Psoas muscle (tissue), 8 donors: ENCODE data around the gene DNAL4. TPM values are rescaled to one million over a fixed set of nuclear protein-coding genes. Genes with fewer than 3 reads are reported as not detected.
A peak's percentile ranks its signal among the peaks of the same experiment; 100 is the strongest.

Experiments used
- ATAC-seq, 4 donors: fragments of 200-7000 bp; cut with Tn5 transposase; one replicate each; pipeline ENCODE4 v1.9.1; 2020; ENCODE audit warnings: moderate library complexity in 3 of 4, mild to moderate bottlenecking in 2 of 4
- DNase-seq, 2 donors: peaks; one replicate each; pipeline ENCODE4 v3.0.0-alpha.2; 2020
- H3K27ac ChIP-seq: fragments of 200-600 bp; one replicate; pipeline ENCODE4 v1.8.0; 2022
- H3K27me3 ChIP-seq, 3 donors: fragments of 200-600 bp in 1 of 3; one replicate each; pipeline versions ENCODE4 v1.6.1 to v1.8.0; 2013 to 2022; ENCODE audit warnings: low read length in 2 of 3, mild to moderate bottlenecking in 2 of 3, moderate library complexity in 1 of 3; ENCODE audit not compliant: insufficient read depth in 3 of 3
- H3K36me3 ChIP-seq, 2 donors: fragments of 200-600 bp in 1 of 2; one replicate each; pipeline versions ENCODE4 v1.6.1 to v1.8.0; 2013 to 2022; ENCODE audit warnings: low read depth in 1 of 2, mild to moderate bottlenecking in 1 of 2, moderate library complexity in 1 of 2; ENCODE audit not compliant: insufficient read depth in 1 of 2
- H3K4me1 ChIP-seq: fragments of 200-600 bp; one replicate; pipeline ENCODE4 v1.8.0; 2022
- H3K4me3 ChIP-seq: fragments of 200-600 bp; one replicate; pipeline ENCODE4 v1.8.0; 2022; ENCODE audit warnings: mild to moderate bottlenecking
- H3K9me3 ChIP-seq: fragments of 200-600 bp; one replicate; pipeline ENCODE4 v1.8.0; 2022
- CTCF ChIP-seq: fragments of 200-600 bp; IDR thresholded peaks from one replicate; pipeline ENCODE4 v1.8.0; 2022; ENCODE audit warnings: antibody characterized with exemption
- WGBS, 3 donors: extraction: QIAGEN DNeasy Blood & Tissue Kit; methylation state at CpG; one replicate each; pipeline versions ENCODE4 v1.1.6 to v1.1.7; 2013; 5-methylcytosine and 5-hydroxymethylcytosine counted together
- intact Hi-C, 2 donors: fragments of 100-400 bp; cut with DNase I; formaldehyde crosslinking; loops; one replicate each; pipeline versions ENCODE4 v1.11.0 to v1.14.2; 2022
- polyA plus RNA-seq, 3 donors: library from polyadenylated mRNA; stranded (reverse); fragments of 200-250 nt; gene quantifications; one replicate each; pipeline ENCODE4 v1.2.3, GENCODE V29; 2013
- total RNA-seq, 4 donors: library from RNA; stranded (reverse); fragmentation: NEBNext Ultra II Directional in 2 of 4; extraction: Animal tissue kit (Norgen Biotek cat#: 25700) in 2 of 4; gene quantifications; one replicate each; pipeline versions ENCODE4 v1.2.1 to v1.2.4, GENCODE V29; 2021 to 2023
- donor health status: healthy with polysubstance abuse.
- donor health status: DM: no; HTN: no; CAD: no; lungs with moderate emphysema.
- donor health status: Bipolar disorder and iron deficiency.
- donor health status: healthy.
- donor health status: DM: yes; HTN: yes; CAD: no.
- donor health status: DM: no; HTN: no; CAD: no.
- donor health status: DM: no; HTN: no; CAD: no.
- donor health status: DM: yes; HTN: yes; CAD: no.

The DNAL4 gene
- total and polyA plus RNA-seq, 7 donors: 3.5 to 13.9 (median 5.8) TPM

GRCh38 chr22:38841211-38841610, 47.3 kb upstream of the DNAL4 start:
- ATAC-seq (no peak), DNase-seq (no peak)
- H3K9me3 ChIP-seq: no peaks in the 10 kb centered on the region
- H3K36me3 ChIP-seq: no peaks in the 10 kb centered on the region
- no peak overlapping the region for H3K27ac ChIP-seq
- no peak for TF ChIP-seq CTCF
- peaks cover 0 to 60% (median 15%) of the 10 kb centered on the region in 3 donors for H3K27me3 ChIP-seq
- no peak overlapping the region for H3K4me3 ChIP-seq
- H3K4me1 ChIP-seq: peaks cover 3% of the 10 kb centered on the region
- 39 to 53% (median 46%) methylated on average over 7 of the region's 7 CpGs for WGBS, 3 donors
- intact Hi-C loops: loop anchor here (5.0 to 10.0 kb wide), 2 partner anchors 69 to 76 kb away; no protein-coding TSS in a partner anchor

DNA sequence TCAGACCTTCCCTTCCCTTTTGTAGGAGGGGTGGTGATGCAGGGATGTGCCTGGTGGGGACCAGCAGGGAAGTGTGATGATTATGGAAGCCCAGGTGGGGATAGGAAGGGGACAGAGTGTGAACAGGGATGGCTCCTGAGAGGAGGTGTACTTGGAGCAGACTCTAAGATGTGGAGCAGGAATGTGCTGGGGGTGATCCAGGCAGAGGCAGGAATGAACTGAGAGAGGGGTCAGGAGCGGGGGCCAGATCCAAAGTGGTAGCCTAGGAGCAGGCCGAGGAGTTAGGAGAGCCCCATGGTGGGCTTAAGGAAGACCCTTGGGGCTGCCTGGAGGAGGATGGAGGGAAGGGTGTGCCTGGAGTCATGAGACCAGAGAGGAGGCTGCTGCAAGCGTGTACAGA, 46.2 kb upstream of the DNAL4 start:
- no peak for ATAC-seq

GRCh38 chr22:38839686-38840085, 45.7 kb upstream of the DNAL4 start:
- intact Hi-C loops: loop anchor here (5.0 to 10.0 kb wide), 2 partner anchors 67 to 75 kb away; no protein-coding TSS in a partner anchor
- Histone ChIP-seq H3K4me3 (no peak overlapping the region), H3K9me3 (no peaks in the 10 kb centered on the region), H3K27me3 (peaks cover 0 to 76% (median 21%) of the 10 kb centered on the region in 3 donors), H3K36me3 (no peaks in the 10 kb centered on the region), H3K27ac (no peak overlapping the region), H3K4me1 (peaks cover 3% of the 10 kb centered on the region)
- TF ChIP-seq CTCF: no peak
- DNase-seq: no peak
- no peak for ATAC-seq
- WGBS, 3 donors: 93 to 96% (median 96%) methylated on average over 1 of the region's 1 CpG

More for the DNA sequence above, 46.2 kb upstream of the DNAL4 start:
- DNase-seq: no peak
- no peak overlapping the region for H3K27ac ChIP-seq
- H3K9me3 ChIP-seq: no peaks in the 10 kb centered on the region
- peaks cover 0 to 71% (median 19%) of the 10 kb centered on the region in 3 donors for H3K27me3 ChIP-seq
- WGBS, 3 donors: 83 to 86% (median 86%) methylated on average over 3 of the region's 3 CpGs
- H3K4me3 ChIP-seq: no peak overlapping the region
- intact Hi-C loops: loop anchor here (5.0 to 10.0 kb wide), 2 partner anchors 68 to 75 kb away; no protein-coding TSS in a partner anchor
- no peak for TF ChIP-seq CTCF
- no peaks in the 10 kb centered on the region for H3K36me3 ChIP-seq
- H3K4me1 ChIP-seq: peaks cover 3% of the 10 kb centered on the region

- DNase-seq (no peak), ATAC-seq (no peak)
- H3K36me3 ChIP-seq: no peaks in the 10 kb centered on the region
- no peak for TF ChIP-seq CTCF
- no peak overlapping the region for H3K27ac ChIP-seq
- 88 to 93% (median 92%) methylated on average over 6 of the region's 6 CpGs for WGBS, 3 donors
- H3K4me3 ChIP-seq: no peak overlapping the region
- no peaks in the 10 kb centered on the region for H3K4me1 ChIP-seq
- no peaks in the 10 kb centered on the region for H3K9me3 ChIP-seq
- peaks cover 0 to 71% (median 16%) of the 10 kb centered on the region in 3 donors for H3K27me3 ChIP-seq
- intact Hi-C loops: no loop called here
These were observed 43.5 kb upstream of the DNAL4 start for GRCh38 chr22:38837414-38837928.

GRCh38 chr22:38835888-38836301, 42.0 kb upstream of the DNAL4 start:
- WGBS, 3 donors: 48 to 55% (median 52%) methylated on average over 19 of the region's 19 CpGs
- Histone ChIP-seq H3K27me3 (peaks cover 0 to 56% (median 11%) of the 10 kb centered on the region in 3 donors), H3K36me3 (no peaks in the 10 kb centered on the region), H3K27ac (no peak overlapping the region), H3K4me3 (no peak overlapping the region), H3K9me3 (no peaks in the 10 kb centered on the region), H3K4me1 (no peaks in the 10 kb centered on the region)
- ATAC-seq: no peak
- TF ChIP-seq CTCF: no peak
- intact Hi-C loops: no loop called here
- peak in 1 of 2 donors; percentile 39 for DNase-seq
